ENCODE results near the gene OR6C2. TPM values are rescaled to one million over a fixed set of nuclear protein-coding genes. Genes with fewer than 3 reads are reported as not detected.
"Not testable (repeated sequence)": the region's sequence is repeated elsewhere in the genome, so short reads cannot be mapped to it uniquely, and the experiment has no call there.

The OR6C2 gene
- total and polyA plus RNA-seq, 2 donors, result not detected

DNA sequence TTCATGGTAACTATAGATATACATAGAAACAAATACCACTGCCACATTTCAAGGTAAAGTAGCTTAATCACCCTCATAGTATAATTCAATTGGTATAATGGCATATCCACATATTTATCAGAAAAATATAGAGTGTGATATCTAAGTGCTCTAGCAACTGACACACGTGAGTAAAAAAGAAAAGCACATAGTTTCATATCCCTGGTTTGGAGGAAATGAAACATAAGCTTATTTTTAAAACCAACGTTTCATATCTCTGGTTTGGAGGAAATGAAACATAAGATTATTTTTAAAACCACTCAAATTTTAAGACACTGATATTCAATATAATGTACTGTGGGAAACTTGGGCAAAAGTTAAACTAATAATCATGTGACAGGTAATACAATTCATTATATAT, 24.0 kb downstream of the OR6C2 start:
- 59% methylated on average over 2 of the region's 2 CpGs for WGBS
- Histone ChIP-seq H3K36me3 (ENCODE audit: control insufficient read depth in 2 of 2, insufficient read depth in 2 of 2, low read length in 1 of 2) (no peaks in the 10 kb centered on the region), H3K27ac (ENCODE audit: low read depth in 1 of 2, low read length in 1 of 2) (no peak overlapping the region), H3K9me3 (ENCODE audit: control insufficient read depth in 2 of 2, insufficient read depth in 1 of 2, low read length in 1 of 2) (no peaks in the 10 kb centered on the region), H3K27me3 (ENCODE audit: control insufficient read depth in 2 of 2, insufficient read depth in 1 of 2, low read length in 1 of 2) (no peaks in the 10 kb centered on the region), H3K4me1 (ENCODE audit: control insufficient read depth in 2 of 2, insufficient read depth in 2 of 2, low read length in 2 of 2) (no peaks in the 10 kb centered on the region), H3K4me3 (ENCODE audit: low read length in 2 of 2) (no peak overlapping the region)
- no peak for DNase-seq (ENCODE audit: low read depth in 6 of 9, low spot score in 9 of 9)

DNA sequence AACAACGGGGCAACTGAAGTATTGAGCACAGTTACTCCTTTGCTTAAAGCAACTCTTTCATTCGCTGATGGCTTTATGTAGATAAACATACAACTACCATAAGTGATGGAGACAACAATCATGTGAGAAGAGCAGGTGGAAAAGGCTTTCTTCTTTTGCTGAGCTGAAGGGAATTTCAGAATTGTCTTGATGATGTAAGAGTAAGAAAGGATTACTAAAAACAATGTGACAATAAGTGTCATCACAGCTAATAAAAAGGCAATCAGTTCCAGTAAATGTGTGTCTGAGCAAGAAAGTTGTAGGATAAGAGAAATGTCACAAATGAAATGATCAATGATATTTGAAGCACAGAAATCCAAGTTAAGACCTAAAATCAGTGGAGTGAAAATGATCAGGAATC, 25.4 kb downstream of the OR6C2 start:
- WGBS, result 80% methylated on average over 2 of the region's 2 CpGs
- Histone ChIP-seq H3K4me3 (ENCODE audit: low read length in 2 of 2) (no peak overlapping the region), H3K9me3 (ENCODE audit: control insufficient read depth in 2 of 2, insufficient read depth in 1 of 2, low read length in 1 of 2) (no peaks in the 10 kb centered on the region), H3K4me1 (ENCODE audit: control insufficient read depth in 2 of 2, insufficient read depth in 2 of 2, low read length in 2 of 2) (no peaks in the 10 kb centered on the region), H3K27ac (ENCODE audit: low read depth in 1 of 2, low read length in 1 of 2) (no peak overlapping the region), H3K36me3 (ENCODE audit: control insufficient read depth in 2 of 2, insufficient read depth in 2 of 2, low read length in 1 of 2) (no peaks in the 10 kb centered on the region), H3K27me3 (ENCODE audit: control insufficient read depth in 2 of 2, insufficient read depth in 1 of 2, low read length in 1 of 2) (no peaks in the 10 kb centered on the region)
- DNase-seq (ENCODE audit: low read depth in 6 of 9, low spot score in 9 of 9), result no peak

DNA sequence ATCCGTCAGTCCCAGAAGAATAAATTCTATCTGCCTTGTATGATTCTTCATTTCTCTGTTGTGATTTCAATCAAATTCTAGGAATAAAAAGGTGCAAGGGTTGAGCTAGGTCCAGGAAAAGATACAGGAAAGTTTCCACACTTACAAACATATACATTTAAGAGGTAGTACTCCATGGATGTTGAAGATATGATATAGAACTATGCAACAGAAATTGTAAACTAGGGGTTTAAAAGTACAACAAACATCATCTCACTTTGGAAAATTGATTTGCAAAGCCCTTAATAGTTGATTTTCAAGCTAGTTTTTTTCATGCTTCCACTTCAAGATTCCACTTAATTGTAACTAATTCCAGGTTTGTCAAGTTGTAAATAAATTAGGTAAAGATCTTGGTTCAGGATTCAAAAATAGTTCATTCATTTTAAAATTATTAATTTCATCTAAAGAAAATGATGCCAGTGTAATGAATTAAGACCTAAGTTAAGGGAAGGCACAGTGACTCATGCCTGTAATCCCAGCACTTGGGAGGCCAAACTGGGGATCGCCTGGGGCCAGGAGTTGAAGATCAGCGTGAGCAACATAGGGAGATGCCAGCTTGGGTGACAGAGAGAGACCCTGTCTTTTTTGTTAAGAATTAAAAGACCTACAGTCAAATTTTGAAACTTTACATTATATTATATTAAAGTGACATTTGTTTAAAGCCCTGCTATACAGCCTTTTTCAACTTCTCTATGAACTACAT, 26.4 kb downstream of the OR6C2 start, which contains the start of gene OR6C70:
TSS of gene OR6C70 (minus strand) at position 51 of the 742 bp plus-strand sequence. CDS start at position 51, 0 bp downstream.
- DNase-seq (ENCODE audit: low read depth in 6 of 9, low spot score in 9 of 9), result no peak
- Histone ChIP-seq H3K36me3 (ENCODE audit: control insufficient read depth in 2 of 2, insufficient read depth in 2 of 2, low read length in 1 of 2) (no peaks in the 10 kb centered on the region), H3K27ac (ENCODE audit: low read depth in 1 of 2, low read length in 1 of 2) (no peak within 1 kb of the TSS), H3K4me3 (ENCODE audit: low read length in 2 of 2) (no peak within 1 kb of the TSS), H3K27me3 (ENCODE audit: control insufficient read depth in 2 of 2, insufficient read depth in 1 of 2, low read length in 1 of 2) (no peaks in the 10 kb centered on the region), H3K9me3 (ENCODE audit: control insufficient read depth in 2 of 2, insufficient read depth in 1 of 2, low read length in 1 of 2) (no peaks in the 10 kb centered on the region), H3K4me1 (ENCODE audit: control insufficient read depth in 2 of 2, insufficient read depth in 2 of 2, low read length in 2 of 2) (no peaks in the 10 kb centered on the region)
- 95% methylated on average over 3 of the region's 3 CpGs for WGBS

DNA sequence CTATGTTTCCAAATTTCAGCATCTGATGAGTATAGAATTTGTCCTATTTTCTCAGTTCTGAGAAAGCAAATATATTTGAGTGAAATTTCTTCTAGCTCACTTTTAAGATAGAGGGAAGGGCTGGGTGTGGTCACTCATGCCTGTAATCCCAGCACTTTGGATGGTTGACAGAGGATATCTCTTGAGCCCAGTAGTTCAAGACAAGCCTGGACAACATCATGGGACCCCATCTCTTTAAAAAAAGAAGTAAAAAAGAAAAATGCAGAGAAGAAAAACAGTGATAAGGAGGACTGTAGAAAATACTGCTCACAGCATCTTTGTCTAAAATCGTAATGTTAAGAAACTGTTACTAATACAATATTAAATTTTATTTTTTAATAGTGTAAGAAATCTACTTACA, 28.4 kb downstream of the OR6C2 start:
- H3K36me3 ChIP-seq (ENCODE audit: control insufficient read depth in 2 of 2, insufficient read depth in 2 of 2, low read length in 1 of 2), result no peaks in the 10 kb centered on the region
- no peaks in the 10 kb centered on the region for H3K27me3 ChIP-seq (ENCODE audit: control insufficient read depth in 2 of 2, insufficient read depth in 1 of 2, low read length in 1 of 2)
- H3K4me3 ChIP-seq (ENCODE audit: low read length in 2 of 2), result no peak overlapping the region
- no peak overlapping the region for H3K27ac ChIP-seq (ENCODE audit: low read depth in 1 of 2, low read length in 1 of 2)
- H3K4me1 ChIP-seq (ENCODE audit: control insufficient read depth in 2 of 2, insufficient read depth in 2 of 2, low read length in 2 of 2), result no peaks in the 10 kb centered on the region
- WGBS, result 97% methylated on average over 1 of the region's 1 CpG
- no peak for DNase-seq (ENCODE audit: low read depth in 6 of 9, low spot score in 9 of 9)
- no peaks in the 10 kb centered on the region for H3K9me3 ChIP-seq (ENCODE audit: control insufficient read depth in 2 of 2, insufficient read depth in 1 of 2, low read length in 1 of 2)

DNA sequence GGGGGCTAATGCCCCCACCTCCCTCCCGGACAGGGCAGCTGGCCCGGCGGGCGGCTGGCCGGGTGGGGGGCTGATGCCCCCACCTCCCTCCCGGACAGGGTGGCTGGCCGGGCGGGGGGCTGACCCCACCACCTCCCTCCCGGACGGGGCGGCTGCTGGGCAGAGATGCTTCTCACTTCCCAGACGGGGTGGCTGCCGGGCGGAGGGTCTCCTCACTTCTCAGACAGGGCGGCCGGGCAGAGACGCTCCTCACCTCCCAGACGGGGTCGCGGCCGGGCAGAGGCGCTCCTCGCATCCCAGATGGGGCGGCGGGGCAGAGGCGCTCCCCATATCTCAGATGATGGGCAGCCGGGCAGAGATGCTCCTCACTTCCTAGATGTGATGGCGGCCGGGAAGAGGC, 35.3 kb downstream of the OR6C2 start:
- not testable (repeated sequence) for H3K27me3 ChIP-seq (ENCODE audit: control insufficient read depth in 2 of 2, insufficient read depth in 1 of 2, low read length in 1 of 2); DNase-seq (ENCODE audit: low read depth in 6 of 9, low spot score in 9 of 9); H3K36me3 ChIP-seq (ENCODE audit: control insufficient read depth in 2 of 2, insufficient read depth in 2 of 2, low read length in 1 of 2); H3K4me3 ChIP-seq (ENCODE audit: low read length in 2 of 2); H3K27ac ChIP-seq (ENCODE audit: low read depth in 1 of 2, low read length in 1 of 2); H3K9me3 ChIP-seq (ENCODE audit: control insufficient read depth in 2 of 2, insufficient read depth in 1 of 2, low read length in 1 of 2); H3K4me1 ChIP-seq (ENCODE audit: control insufficient read depth in 2 of 2, insufficient read depth in 2 of 2, low read length in 2 of 2)
- 92% methylated on average over 29 of the region's 29 CpGs for WGBS

DNA sequence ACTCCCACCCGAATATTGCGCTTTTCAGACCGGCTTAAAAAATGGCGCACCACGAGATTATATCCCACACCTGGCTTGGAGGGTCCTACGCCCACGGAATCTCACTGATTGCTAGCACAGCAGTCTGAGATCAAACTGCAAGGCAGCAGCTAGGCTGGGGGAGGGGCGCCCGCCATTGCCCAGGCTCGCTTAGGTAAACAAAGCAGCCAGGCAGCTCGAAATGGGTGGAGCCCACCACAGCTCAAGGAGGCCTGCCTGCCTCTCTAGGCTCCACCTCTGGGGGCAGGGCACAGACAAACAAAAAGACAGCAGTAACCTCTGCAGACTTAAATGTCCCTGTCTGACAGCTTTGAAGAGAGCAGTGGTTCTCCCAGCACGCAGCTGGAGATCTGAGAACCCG, 40.4 kb downstream of the OR6C2 start:
- H3K27me3 ChIP-seq (ENCODE audit: control insufficient read depth in 2 of 2, insufficient read depth in 1 of 2, low read length in 1 of 2); H3K36me3 ChIP-seq (ENCODE audit: control insufficient read depth in 2 of 2, insufficient read depth in 2 of 2, low read length in 1 of 2); H3K9me3 ChIP-seq (ENCODE audit: control insufficient read depth in 2 of 2, insufficient read depth in 1 of 2, low read length in 1 of 2); H3K4me1 ChIP-seq (ENCODE audit: control insufficient read depth in 2 of 2, insufficient read depth in 2 of 2, low read length in 2 of 2); DNase-seq (ENCODE audit: low read depth in 6 of 9, low spot score in 9 of 9); H3K4me3 ChIP-seq (ENCODE audit: low read length in 2 of 2); H3K27ac ChIP-seq (ENCODE audit: low read depth in 1 of 2, low read length in 1 of 2): not testable (repeated sequence)
- 89% methylated on average over 11 of the region's 13 CpGs for WGBS

DNA sequence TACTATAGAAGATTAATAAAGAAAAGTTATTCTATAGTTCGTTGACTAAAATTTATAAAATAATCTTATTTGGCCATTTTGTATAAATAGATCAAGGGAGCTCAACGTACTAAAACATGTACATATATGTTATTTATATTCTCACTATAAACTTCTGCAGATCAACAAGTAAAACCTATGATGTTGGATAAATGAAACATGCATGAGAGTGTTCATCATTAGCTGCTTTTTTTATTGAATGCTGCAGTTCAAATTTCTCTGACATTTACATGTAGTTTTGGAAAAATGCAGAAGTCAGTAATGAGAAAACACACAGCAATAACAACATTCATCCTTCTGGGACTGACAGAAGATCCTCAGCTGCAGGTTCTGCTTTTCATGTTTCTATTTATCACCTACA, 48.2 kb downstream of the OR6C2 start, which contains the start of gene OR6C68:
TSS of gene OR6C68 (plus strand) at position 301 of the 400 bp plus-strand sequence. CDS start at position 301, 0 bp downstream.
- no peak within 1 kb of the TSS for H3K27ac ChIP-seq (ENCODE audit: low read depth in 1 of 2, low read length in 1 of 2)
- H3K36me3 ChIP-seq (ENCODE audit: control insufficient read depth in 2 of 2, insufficient read depth in 2 of 2, low read length in 1 of 2), result no peaks in the 10 kb centered on the region
- no peaks in the 10 kb centered on the region for H3K4me1 ChIP-seq (ENCODE audit: control insufficient read depth in 2 of 2, insufficient read depth in 2 of 2, low read length in 2 of 2)
- WGBS, result 80% methylated on average over 2 of the region's 2 CpGs
- no peaks in the 10 kb centered on the region for H3K9me3 ChIP-seq (ENCODE audit: control insufficient read depth in 2 of 2, insufficient read depth in 1 of 2, low read length in 1 of 2)
- no peaks in the 10 kb centered on the region for H3K27me3 ChIP-seq (ENCODE audit: control insufficient read depth in 2 of 2, insufficient read depth in 1 of 2, low read length in 1 of 2)
- no peak within 1 kb of the TSS for H3K4me3 ChIP-seq (ENCODE audit: low read length in 2 of 2)
- no peak for DNase-seq (ENCODE audit: low read depth in 6 of 9, low spot score in 9 of 9)

DNA sequence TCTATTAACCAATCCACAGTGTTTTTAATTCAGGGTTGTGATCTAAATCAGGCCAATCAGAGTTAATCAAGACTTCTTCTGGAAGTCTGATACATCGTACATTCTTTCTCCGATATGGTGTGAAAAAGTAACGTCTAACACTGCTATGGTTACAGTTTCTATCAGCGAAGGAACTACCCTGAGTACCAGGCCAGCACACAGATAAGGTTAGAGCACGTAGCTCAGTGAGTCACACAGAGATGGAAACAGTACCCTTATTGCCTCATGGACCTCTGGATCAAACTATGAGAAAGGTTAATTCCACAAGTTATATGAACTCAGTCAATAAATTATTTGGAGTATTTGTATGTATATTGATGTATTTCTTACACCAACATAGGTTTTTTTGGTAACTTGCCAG, 51.6 kb downstream of the OR6C2 start:
- 90% methylated on average over 5 of the region's 5 CpGs for WGBS

DNA sequence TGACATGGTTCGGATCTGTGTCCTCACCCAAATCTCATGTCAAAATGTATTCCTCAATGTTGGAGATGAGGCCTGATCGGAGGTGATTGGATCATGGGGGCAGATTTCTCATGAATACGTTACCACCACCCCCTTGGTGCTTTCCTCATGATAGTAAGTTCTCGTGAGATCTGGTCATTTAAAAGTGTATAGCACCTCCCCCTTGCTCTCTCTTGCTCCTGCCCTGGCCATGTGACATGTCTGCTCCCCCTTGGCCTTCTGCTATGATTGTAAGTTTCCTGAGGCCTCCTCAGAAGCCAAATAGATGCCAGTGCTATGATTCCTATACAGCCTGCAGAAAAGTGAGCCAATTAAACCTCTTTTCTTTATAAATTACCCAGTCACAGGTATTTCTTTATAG, 55.4 kb downstream of the OR6C2 start:
- Histone ChIP-seq H3K27ac (ENCODE audit: low read depth in 1 of 2, low read length in 1 of 2) (no peak overlapping the region), H3K27me3 (ENCODE audit: control insufficient read depth in 2 of 2, insufficient read depth in 1 of 2, low read length in 1 of 2) (no peaks in the 10 kb centered on the region), H3K4me3 (ENCODE audit: low read length in 2 of 2) (no peak overlapping the region), H3K36me3 (ENCODE audit: control insufficient read depth in 2 of 2, insufficient read depth in 2 of 2, low read length in 1 of 2) (no peaks in the 10 kb centered on the region), H3K4me1 (ENCODE audit: control insufficient read depth in 2 of 2, insufficient read depth in 2 of 2, low read length in 2 of 2) (no peaks in the 10 kb centered on the region), H3K9me3 (ENCODE audit: control insufficient read depth in 2 of 2, insufficient read depth in 1 of 2, low read length in 1 of 2) (no peaks in the 10 kb centered on the region)
- 93% methylated on average over 4 of the region's 4 CpGs for WGBS
- DNase-seq (ENCODE audit: low read depth in 6 of 9, low spot score in 9 of 9), result no peak

More for the DNA sequence above, 51.6 kb downstream of the OR6C2 start:
- no peak overlapping the region for H3K27ac ChIP-seq (ENCODE audit: low read depth in 1 of 2, low read length in 1 of 2)
- H3K27me3 ChIP-seq (ENCODE audit: control insufficient read depth in 2 of 2, insufficient read depth in 1 of 2, low read length in 1 of 2), result no peaks in the 10 kb centered on the region
- H3K4me1 ChIP-seq (ENCODE audit: control insufficient read depth in 2 of 2, insufficient read depth in 2 of 2, low read length in 2 of 2), result no peaks in the 10 kb centered on the region
- DNase-seq (ENCODE audit: low read depth in 6 of 9, low spot score in 9 of 9), result no peak
- no peak overlapping the region for H3K4me3 ChIP-seq (ENCODE audit: low read length in 2 of 2)
- H3K9me3 ChIP-seq (ENCODE audit: control insufficient read depth in 2 of 2, insufficient read depth in 1 of 2, low read length in 1 of 2), result no peaks in the 10 kb centered on the region
- H3K36me3 ChIP-seq (ENCODE audit: control insufficient read depth in 2 of 2, insufficient read depth in 2 of 2, low read length in 1 of 2), result no peaks in the 10 kb centered on the region

Measured in thymus (tissue), 11 donors.